Skeletal muscle satellite cell (primary cell): Measurements from ENCODE around the gene ATP6V1F.

Experiments
- H3K27me3 ChIP-seq: 2 replicates; pipeline ENCODE4 v1.7.0; 2013; ENCODE audit warnings: low read length; ENCODE audit not compliant: control insufficient read depth, insufficient read depth
- H3K36me3 ChIP-seq: 2 replicates; pipeline ENCODE4 v1.7.0; 2013; ENCODE audit warnings: mild to moderate bottlenecking, control low read depth, low read length; ENCODE audit not compliant: insufficient read depth
- H3K4me1 ChIP-seq: 2 replicates; pipeline ENCODE4 v1.7.0; 2013; ENCODE audit warnings: low read length; ENCODE audit not compliant: control insufficient read depth, insufficient read depth
- H3K4me2 ChIP-seq: 2 replicates; pipeline ENCODE4 v1.7.0; 2013; ENCODE audit warnings: mild to moderate bottlenecking, low read length
- H3K4me3 ChIP-seq: 2 replicates; pipeline ENCODE4 v1.7.0; 2013; ENCODE audit warnings: low read length
- H3K9ac ChIP-seq: 2 replicates; pipeline ENCODE4 v1.7.0; 2013; ENCODE audit warnings: mild to moderate bottlenecking, low read depth, low read length, moderate library complexity
- H3K9me3 ChIP-seq: replicated peaks from 2 replicates; pipeline ENCODE4 v1.7.0; 2013; ENCODE audit warnings: mild to moderate bottlenecking, control low read depth, low read length

The ATP6V1F gene

GRCh38 chr7:128844777-128845311, 17.8 kb upstream of the ATP6V1F start:
- no peaks in the 10 kb centered on the region for H3K9me3 ChIP-seq
- H3K4me2 ChIP-seq, result no peak overlapping the region
- no peak overlapping the region for H3K9ac ChIP-seq
- no peak overlapping the region for H3K4me3 ChIP-seq
- H3K36me3 ChIP-seq, result peaks cover 95% of the 10 kb centered on the region
- H3K4me1 ChIP-seq, result peaks cover 14% of the 10 kb centered on the region
- no peaks in the 10 kb centered on the region for H3K27me3 ChIP-seq

- no peaks in the 10 kb centered on the region for H3K9me3 ChIP-seq
- no peak overlapping the region for H3K4me2 ChIP-seq
- no peaks in the 10 kb centered on the region for H3K27me3 ChIP-seq
- H3K9ac ChIP-seq, result no peak overlapping the region
- H3K36me3 ChIP-seq, result peaks cover 95% of the 10 kb centered on the region
- peaks cover 14% of the 10 kb centered on the region for H3K4me1 ChIP-seq
- no peak overlapping the region for H3K4me3 ChIP-seq
Observed at GRCh38 chr7:128845475-128845874, 17.2 kb upstream of the ATP6V1F start.

- no peaks in the 10 kb centered on the region for H3K27me3 ChIP-seq
- H3K9me3 ChIP-seq, result no peaks in the 10 kb centered on the region
- H3K4me1 ChIP-seq, result peaks cover 9% of the 10 kb centered on the region
- H3K9ac ChIP-seq, result no peak overlapping the region
- no peak overlapping the region for H3K4me3 ChIP-seq
- no peak overlapping the region for H3K4me2 ChIP-seq
- H3K36me3 ChIP-seq, result peaks cover 95% of the 10 kb centered on the region
Observed at GRCh38 chr7:128845987-128846386, 16.7 kb upstream of the ATP6V1F start.

- H3K36me3 ChIP-seq, result peaks cover 92% of the 10 kb centered on the region
- H3K9ac ChIP-seq, result no peak overlapping the region
Observed at GRCh38 chr7:128846781-128847444, 15.7 kb upstream of the ATP6V1F start.

GRCh38 chr7:128847721-128848211, 14.9 kb upstream of the ATP6V1F start:
- H3K4me3 ChIP-seq, result no peak overlapping the region
- H3K36me3 ChIP-seq, result peaks cover 93% of the 10 kb centered on the region
- H3K4me1 ChIP-seq, result no peaks in the 10 kb centered on the region
- H3K9ac ChIP-seq, result no peak overlapping the region
- no peaks in the 10 kb centered on the region for H3K27me3 ChIP-seq
- no peaks in the 10 kb centered on the region for H3K9me3 ChIP-seq
- H3K4me2 ChIP-seq, result no peak overlapping the region

More at GRCh38 chr7:128846781-128847444, 15.7 kb upstream of the ATP6V1F start:
- Histone ChIP-seq H3K4me1 (peaks cover under 1% of the 10 kb centered on the region), H3K9me3 (no peaks in the 10 kb centered on the region), H3K4me3 (no peak overlapping the region), H3K4me2 (no peak overlapping the region), H3K27me3 (no peaks in the 10 kb centered on the region)

- H3K4me2 ChIP-seq, result no peak overlapping the region
- no peaks in the 10 kb centered on the region for H3K4me1 ChIP-seq
- no peaks in the 10 kb centered on the region for H3K27me3 ChIP-seq
- H3K9ac ChIP-seq, result no peak overlapping the region
- H3K4me3 ChIP-seq, result no peak overlapping the region
- peaks cover 93% of the 10 kb centered on the region for H3K36me3 ChIP-seq
- no peaks in the 10 kb centered on the region for H3K9me3 ChIP-seq
Observed at GRCh38 chr7:128848289-128849155, 14.1 kb upstream of the ATP6V1F start.

- Histone ChIP-seq H3K4me3 (no peak overlapping the region), H3K9ac (no peak overlapping the region), H3K36me3 (peaks cover 93% of the 10 kb centered on the region), H3K27me3 (no peaks in the 10 kb centered on the region), H3K4me1 (no peaks in the 10 kb centered on the region), H3K9me3 (no peaks in the 10 kb centered on the region), H3K4me2 (no peak overlapping the region)
Observed at GRCh38 chr7:128849156-128849515, 13.5 kb upstream of the ATP6V1F start.

- Histone ChIP-seq H3K9ac (no peak overlapping the region), H3K4me2 (no peak overlapping the region), H3K4me1 (no peaks in the 10 kb centered on the region), H3K36me3 (peaks cover 93% of the 10 kb centered on the region), H3K9me3 (no peaks in the 10 kb centered on the region), H3K27me3 (no peaks in the 10 kb centered on the region), H3K4me3 (no peak overlapping the region)
Observed at GRCh38 chr7:128849804-128850490, 12.7 kb upstream of the ATP6V1F start.

- H3K4me3 ChIP-seq, result no peak overlapping the region
- no peaks in the 10 kb centered on the region for H3K4me1 ChIP-seq
- H3K9ac ChIP-seq, result no peak overlapping the region
- no peak overlapping the region for H3K4me2 ChIP-seq
- no peaks in the 10 kb centered on the region for H3K9me3 ChIP-seq
- H3K36me3 ChIP-seq, result peaks cover 90% of the 10 kb centered on the region
- H3K27me3 ChIP-seq, result no peaks in the 10 kb centered on the region
Observed at GRCh38 chr7:128852537-128853254, 10.0 kb upstream of the ATP6V1F start.

GRCh38 chr7:128853799-128854198, 8.9 kb upstream of the ATP6V1F start:
- H3K9ac ChIP-seq, result no peak overlapping the region
- H3K4me3 ChIP-seq, result no peak overlapping the region
- no peaks in the 10 kb centered on the region for H3K4me1 ChIP-seq
- H3K9me3 ChIP-seq, result no peaks in the 10 kb centered on the region
- H3K27me3 ChIP-seq, result no peaks in the 10 kb centered on the region
- H3K4me2 ChIP-seq, result no peak overlapping the region
- peaks cover 86% of the 10 kb centered on the region for H3K36me3 ChIP-seq

GRCh38 chr7:128854396-128854795, 8.3 kb upstream of the ATP6V1F start:
- Histone ChIP-seq H3K4me2 (no peak overlapping the region), H3K27me3 (no peaks in the 10 kb centered on the region), H3K36me3 (peaks cover 85% of the 10 kb centered on the region), H3K4me1 (no peaks in the 10 kb centered on the region), H3K9me3 (no peaks in the 10 kb centered on the region), H3K9ac (no peak overlapping the region), H3K4me3 (no peak overlapping the region)
